Transverse colon (tissue), 4 donors: ENCODE data around the gene PRRG2.

Experiments
- EP300 ChIP-seq: sonication (generic); formaldehyde crosslinking; IDR thresholded peaks from one replicate; pipeline ENCODE4 v1.6.1; 2017; ENCODE audit warnings: antibody characterized with exemption, low read depth
- POLR2AphosphoS5 ChIP-seq, 3 donors: sonication (generic); formaldehyde crosslinking; IDR thresholded peaks; one replicate each; pipeline ENCODE4 v1.6.1; 2016; ENCODE audit warnings: antibody characterized with exemption in 3 of 3
- TF ChIP-seq, protein P1 (sequence below), 5 experiments: fragments of 200-600 bp in 3 of 5; fragments of 450-650 bp in 2 of 5; sonication (generic) in 3 of 5; IDR thresholded peaks; 1 replicate in 2 of 5; 2 replicates in 3 of 5; pipeline ENCODE4 v1.5.1; 2016 to 2017; ENCODE audit warnings: antibody characterized with exemption in 5 of 5, inconsistent platforms in 3 of 5, mild to moderate bottlenecking in 2 of 5, moderate library complexity in 1 of 5

DNA sequence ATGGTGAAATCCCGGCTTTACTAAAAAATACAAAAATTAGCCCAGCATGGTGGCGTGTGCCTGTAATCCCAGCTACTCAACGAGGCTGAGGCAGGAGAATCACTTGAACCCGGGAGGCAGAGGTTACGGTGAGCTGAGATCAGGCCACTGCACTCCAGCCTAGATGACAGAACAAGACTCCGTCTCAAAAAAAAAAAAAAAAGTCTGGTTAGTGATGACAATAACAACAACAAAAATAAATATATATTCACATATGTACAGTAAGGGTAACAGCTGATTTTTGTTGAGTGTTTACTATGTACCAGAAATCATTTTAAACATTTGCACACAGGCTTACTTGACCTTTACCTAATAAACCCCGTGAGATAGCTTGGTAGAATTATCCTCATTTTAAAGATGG is 35.8 kb downstream of the PRRG2 start:
- TF ChIP-seq, protein P1, sequence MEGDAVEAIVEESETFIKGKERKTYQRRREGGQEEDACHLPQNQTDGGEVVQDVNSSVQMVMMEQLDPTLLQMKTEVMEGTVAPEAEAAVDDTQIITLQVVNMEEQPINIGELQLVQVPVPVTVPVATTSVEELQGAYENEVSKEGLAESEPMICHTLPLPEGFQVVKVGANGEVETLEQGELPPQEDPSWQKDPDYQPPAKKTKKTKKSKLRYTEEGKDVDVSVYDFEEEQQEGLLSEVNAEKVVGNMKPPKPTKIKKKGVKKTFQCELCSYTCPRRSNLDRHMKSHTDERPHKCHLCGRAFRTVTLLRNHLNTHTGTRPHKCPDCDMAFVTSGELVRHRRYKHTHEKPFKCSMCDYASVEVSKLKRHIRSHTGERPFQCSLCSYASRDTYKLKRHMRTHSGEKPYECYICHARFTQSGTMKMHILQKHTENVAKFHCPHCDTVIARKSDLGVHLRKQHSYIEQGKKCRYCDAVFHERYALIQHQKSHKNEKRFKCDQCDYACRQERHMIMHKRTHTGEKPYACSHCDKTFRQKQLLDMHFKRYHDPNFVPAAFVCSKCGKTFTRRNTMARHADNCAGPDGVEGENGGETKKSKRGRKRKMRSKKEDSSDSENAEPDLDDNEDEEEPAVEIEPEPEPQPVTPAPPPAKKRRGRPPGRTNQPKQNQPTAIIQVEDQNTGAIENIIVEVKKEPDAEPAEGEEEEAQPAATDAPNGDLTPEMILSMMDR (IDR thresholded peaks at IDR 0.05): no peak
- TF ChIP-seq EP300 (no peak), POLR2AphosphoS5 (IDR thresholded peaks at IDR 0.05) (no peak)
